GM21529 (cell line): ENCODE data around the gene CDH13.

ENCODE experiments used
- ATAC-seq: cut with Tn5 transposase; IDR thresholded peaks from one replicate; pipeline ENCODE4 v1.9.1; 2021; ENCODE audit not compliant: unreplicated experiment

The CDH13 gene

DNA sequence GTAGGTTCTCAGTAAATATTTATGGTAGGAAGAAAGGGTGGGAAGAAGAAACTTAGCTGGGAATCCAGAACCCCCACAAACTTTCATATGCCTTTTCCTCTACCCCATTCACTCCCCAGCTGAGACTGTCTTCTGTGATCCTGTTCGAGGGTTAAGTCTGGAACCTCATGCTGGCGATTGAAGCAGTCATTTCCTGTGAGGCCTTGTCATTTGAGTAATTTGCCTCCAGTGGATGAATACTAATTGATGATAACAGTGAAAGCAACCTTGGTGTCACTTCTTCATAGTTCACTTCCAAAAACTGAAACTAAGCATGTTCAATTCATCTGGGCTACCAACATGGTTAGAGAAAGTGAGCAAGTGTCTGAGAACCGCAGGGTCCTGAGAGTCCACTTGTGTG is 401.2 kb downstream of the CDH13 start:
- ATAC-seq, result no peak

DNA sequence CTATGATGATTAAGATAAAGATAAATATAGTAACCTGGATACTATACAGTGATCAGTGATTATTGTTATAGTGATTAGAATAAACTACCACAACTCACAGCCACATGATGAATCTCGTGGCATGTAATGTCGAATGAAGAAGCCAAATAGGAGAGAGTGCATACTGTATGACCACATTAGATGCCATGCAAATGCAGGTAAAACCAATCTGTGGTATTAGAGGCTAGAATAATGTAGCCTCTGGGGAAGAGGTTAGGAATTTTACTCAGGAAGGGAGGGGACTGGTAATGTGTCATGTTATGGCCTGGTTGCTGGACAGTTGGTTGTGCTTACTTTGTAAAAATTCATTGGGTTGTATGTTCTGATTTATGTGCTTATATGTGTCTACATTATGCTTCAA is 402.7 kb downstream of the CDH13 start:
- ATAC-seq, result no peak

DNA sequence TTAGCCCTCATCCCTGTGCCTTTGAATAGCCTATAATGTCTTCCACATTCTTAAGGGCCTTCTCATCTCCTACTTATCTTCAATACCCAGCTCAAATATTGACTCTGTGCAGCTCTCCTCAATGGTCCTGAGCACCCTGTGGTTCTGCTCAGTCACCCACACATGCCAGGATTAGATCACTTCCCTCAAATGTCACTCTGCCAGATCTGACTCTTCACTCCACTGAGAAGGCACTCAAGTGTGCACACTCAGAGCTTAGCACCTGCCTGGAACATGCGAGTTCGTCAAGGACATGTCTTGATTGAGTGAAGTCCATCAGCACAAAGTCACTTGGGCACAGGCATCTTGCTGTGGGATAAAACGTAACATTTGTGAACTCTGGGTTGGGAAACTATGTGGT is 404.8 kb downstream of the CDH13 start:
- ATAC-seq, result no peak

DNA sequence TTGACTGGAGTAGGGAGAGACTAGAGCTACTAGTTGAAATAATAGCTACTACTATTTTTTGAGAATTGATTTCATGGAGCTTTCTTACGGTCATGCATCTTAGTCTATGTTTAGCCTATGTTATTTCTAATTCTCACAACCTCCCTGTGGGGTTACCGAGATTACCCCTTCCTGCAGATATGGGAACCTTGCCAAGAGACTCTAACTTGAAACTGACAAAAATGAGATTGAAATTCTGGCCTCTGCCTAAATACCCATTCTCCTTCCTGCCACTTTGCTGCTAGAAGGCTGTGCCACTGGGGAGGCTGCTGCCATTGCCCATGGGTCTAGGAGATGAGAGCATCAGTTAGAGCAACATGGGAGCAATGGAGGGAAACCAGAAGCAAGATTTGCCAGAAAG is 410.3 kb downstream of the CDH13 start:
- ATAC-seq, result no peak

DNA sequence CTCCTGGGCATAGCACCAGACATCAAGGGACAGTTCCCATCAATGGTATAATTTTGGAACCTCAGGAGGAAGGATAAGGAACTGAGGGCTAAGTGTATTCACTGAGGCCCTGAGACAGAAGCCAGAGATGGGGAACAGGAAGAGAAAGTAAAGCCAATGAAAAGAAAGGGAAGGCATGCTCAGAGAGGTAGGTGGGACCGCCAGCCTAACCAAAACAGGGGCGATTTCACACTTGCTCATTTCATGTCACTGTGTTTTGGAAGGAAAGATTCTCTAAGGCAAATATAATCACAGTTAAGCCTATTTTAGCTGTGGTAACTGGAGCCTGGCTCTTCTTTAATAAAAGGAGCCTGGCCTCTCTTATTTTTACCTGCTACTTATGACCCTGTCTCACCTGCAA is 411.1 kb downstream of the CDH13 start:
- no peak for ATAC-seq

DNA sequence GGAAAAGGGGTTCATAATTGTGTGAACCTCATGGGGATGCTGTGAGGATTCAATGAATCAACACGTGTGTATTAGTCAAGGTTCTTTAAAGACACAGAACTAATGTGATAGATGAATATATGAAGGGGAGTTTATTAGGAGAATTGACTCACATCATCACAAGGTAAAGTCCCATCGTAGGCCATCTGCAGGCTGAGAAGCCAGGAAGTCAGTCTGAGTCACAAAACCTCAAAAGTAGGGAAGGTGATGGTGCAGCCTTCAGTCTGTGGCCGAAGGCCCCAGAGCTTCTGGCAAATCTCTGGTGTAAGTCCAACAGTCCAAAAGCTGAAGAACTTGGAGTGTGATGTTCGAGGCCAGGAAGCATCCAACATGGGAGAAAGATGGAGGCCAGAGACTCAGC is 413.4 kb downstream of the CDH13 start:
- no peak for ATAC-seq

DNA sequence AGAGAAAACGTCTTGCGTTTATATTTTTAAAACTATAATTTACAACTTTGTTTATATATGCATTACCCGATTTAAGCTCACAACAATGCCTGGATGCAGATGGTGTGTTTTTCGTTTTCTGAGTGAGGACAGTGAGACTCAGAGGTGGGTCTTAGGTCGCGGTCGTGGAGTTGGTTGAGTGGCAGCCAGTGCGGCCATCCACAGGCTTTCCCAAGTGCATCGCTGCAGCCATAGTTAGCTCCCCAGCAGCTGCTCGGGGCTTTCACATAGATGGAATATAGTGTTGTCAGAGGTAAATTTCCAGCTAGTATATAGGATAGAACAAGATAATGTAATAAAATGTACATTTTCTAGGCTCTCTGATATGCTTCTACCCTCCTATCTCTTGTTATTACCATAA is 417.8 kb downstream of the CDH13 start:
- no peak for ATAC-seq

DNA sequence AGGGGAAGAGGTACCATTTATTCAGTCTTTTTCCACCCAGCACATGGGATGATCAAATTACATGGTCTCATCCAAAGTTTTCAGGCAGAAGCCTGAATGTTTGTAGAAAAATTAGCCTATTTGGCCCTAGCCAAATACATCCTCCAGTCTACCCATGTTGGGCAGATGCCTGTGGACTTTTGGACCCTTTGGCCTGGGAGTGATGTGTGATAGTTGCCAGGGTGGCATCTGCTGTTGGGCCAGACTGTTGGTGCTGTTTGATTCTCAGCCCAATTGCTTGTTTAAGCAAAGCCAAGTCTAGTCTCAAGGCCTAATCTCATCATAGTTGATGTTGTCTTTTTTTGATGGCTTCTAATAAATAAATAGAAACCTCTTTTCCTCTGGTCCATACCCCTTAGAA is 419.0 kb downstream of the CDH13 start:
- ATAC-seq, result no peak

DNA sequence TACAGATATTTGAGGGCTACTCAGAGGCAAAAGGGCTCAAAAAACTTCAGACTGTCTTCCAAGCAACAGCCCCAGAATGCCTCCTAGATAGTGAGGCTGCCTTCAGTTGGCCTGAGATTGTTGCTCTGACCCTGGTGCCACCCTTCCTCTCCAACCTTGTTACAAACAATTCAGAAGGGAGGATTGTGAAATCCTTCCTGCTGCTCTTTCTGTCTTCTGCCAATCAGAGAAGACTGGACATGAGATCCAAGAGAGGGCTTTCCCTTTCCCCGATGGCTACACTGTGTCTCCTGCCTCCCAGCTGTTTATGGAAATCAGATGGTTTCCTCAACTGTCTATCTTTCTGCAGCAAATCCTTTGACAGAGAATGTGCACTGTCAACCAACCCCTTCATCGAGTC is 419.9 kb downstream of the CDH13 start:
- no peak for ATAC-seq

DNA sequence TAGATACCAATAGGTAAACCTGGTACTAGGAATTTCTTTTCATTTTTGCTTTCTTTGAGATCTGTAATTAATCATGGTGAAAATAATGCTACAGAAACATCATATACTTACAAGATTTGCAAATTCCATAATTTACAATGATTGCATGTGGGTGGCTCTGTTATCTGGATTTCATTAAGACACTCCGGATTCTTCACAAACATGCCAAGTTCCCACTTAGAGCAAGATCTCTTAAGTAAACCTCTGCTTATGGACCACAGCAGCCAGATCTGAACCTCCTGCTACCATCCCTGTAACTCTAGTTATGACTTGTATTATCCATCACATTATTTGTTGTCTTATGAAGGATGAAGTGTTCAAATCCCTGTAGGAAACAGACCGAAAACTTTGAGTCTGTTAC is 424.7 kb downstream of the CDH13 start:
- ATAC-seq, result no peak

DNA sequence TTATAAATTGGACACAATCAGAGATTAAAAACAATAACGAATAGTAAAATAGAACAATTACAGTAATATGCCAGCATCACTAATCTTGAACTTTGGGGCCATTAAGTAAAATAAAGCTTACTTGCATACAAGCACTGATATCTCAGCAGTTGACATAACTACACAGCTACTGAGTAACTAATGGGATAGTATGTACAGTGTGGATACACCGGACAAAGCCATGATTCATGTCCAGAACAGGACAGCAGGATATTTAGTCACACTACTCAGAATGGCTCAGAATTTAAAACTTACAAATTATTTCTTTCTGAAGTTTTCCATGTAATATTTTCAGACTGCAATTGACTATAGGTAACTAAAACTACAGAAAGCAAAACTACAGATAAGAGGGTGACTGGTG is 427.5 kb downstream of the CDH13 start:
- ATAC-seq, result no peak

DNA sequence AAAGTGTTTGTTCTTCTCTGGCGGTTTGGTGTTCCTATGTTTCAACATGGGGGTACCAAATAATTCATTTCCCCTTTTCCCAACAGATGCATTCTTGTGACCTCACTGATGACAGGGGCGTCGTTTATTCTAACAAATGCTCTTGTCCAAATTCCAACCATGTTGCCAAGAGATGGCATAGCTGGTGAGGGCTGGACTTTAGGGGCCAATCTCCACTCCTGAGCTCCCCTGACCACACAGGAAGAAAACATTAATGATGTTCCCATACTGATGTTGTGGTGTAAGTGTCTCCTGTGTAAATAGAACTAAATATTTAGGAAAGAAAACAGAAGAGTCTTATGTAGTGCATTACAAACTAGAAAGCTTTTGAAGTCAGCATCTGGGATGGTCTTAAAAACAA is 431.6 kb downstream of the CDH13 start:
- no peak for ATAC-seq

DNA sequence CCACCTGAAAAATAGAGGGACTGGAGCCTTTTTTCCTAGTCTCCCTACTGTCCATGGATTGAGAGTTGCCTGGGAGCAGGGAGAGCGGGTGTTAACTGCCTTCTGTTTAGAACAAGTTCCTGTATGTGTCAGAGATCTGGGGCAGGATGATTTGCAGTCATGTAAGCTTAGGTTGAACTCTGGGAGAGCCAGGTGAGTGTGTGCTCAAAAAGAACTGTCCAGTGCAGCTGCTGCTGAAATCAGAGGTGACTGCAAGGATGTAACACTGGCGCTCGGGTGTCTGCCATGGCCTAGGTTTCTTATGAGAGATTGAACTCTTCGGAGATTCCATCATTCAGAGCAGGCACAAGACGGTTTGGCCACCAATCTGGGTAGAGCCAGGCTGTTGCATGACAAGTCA is 432.5 kb downstream of the CDH13 start:
- ATAC-seq, result no peak

DNA sequence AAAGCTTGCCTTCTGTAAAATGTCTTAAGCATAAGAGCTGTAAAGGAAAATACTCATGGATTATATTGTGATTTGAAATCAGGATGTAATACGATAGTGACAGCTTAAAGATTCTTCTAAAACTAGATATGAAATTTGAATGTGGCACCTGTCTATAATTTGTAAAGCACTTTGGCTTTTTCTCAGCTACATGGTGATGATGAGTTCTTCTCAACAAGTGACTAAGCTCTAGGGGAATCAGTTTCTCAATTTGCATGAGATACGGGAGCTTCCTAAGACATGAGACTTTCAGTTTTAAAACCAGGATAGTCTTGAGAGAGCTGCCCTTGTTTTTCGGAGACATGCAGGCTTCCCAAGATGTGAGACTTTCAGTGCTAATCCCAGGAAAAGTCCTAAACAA is 439.2 kb downstream of the CDH13 start:
- no peak for ATAC-seq

DNA sequence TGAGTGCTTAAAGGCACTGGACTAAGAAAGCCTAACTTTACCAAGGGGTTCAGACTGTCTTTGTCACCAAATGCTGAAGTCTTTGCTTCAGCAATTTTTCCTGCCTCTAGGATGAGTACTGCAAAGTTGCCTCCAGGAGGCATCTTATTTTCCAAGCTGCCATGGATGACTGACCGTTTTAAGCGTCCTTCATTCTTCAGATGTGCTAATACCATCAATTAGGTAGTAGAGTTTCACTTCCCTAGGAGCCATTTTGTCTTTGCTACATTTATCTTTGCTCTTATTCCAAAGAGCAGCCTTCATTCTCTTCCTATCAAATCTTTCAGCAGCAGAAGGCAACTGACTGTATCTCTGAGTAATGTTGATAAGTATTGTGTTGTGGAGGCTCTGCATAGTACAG is 440.1 kb downstream of the CDH13 start:
- no peak for ATAC-seq

DNA sequence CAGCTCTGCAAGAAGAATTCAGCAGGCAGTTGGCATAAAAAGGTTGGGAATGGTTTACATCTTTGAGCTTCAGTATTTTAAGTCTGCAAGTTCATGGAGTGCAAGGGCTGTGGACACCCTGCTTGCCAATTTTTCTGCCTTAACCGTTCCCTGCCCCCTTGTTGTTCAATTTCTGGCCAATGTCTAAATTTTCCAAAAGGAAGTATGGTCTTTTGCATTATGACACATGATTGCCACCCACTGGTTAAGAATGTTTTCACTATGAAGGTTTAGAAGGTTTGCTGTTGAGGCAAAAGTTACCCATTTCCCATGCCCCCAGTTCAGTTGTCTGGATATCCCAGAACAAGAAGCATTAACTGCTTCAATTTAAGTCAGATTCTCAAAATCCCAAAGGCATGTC is 441.9 kb downstream of the CDH13 start:
- no peak for ATAC-seq

DNA sequence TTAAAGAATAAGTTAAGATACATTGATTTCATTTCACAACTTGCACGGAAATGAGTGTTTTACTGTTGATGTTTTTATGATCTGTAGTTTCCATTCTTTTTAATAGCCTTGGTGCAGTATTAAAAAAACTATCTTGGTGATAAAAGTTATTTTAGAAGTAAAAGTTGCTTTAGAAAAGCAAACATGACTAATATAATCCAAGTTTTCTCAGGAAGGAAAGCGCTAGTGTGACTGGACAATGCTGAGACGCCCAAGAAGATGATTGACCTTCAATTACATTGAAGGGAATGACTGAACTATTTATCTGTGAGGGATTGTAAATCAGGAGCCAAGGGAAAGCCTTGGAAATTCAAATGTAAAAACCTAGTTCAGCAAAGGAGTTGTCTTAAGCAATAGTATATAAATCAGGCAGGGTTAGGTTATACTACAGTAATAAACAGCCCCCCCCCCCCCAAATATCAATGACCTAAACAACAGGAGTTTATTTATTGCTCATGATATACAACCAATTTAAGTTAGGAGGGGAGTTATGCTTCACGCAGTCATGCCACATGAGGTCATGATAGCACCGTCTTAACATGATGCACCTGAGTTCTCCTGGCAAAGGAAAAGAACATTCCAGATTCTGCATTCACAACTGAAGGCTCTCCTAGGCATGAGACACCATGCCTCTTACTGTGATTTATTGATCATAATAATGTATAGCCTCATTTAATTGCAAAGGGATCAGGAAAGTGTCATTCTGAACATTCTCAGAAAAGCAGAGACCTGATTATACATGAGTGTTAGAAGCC is 443.8 kb downstream of the CDH13 start:
- ATAC-seq, result no peak

DNA sequence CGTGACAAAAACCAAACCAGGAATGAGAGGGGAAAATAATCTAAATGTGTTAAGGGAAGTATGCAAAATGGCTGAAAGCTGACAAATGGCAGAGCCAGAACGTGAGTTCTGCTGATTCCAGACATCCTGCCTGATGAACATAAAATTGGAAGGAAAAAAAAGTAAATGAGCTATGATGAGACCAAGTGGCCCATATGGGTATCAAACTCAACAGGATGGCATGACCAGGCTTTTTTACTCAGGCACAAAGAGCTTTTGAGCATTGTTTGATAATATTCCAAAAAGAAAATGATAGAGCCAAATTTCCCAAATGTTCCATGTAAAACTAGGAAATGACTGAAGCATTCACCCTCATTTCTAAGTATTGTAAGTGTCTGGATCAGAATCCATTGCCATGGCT is 449.2 kb downstream of the CDH13 start:
- no peak for ATAC-seq

DNA sequence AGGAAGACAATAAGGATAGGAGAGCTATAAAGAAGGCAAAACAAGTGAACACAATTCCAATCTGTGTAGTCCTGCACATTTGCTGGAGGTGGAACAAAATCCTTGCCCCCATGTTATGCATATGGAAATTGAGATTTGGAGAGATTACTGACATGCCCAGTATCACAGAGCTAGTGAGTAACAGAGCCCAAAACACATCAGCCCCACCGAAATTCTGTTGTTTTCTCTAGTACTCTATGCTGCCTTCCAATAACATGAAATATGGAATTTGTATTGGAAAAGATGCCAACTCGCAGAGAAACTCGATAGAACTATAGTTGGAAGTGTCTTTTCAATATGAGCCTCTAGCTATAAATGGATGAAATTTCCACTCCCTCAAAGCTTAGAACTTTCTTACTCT is 456.6 kb downstream of the CDH13 start:
- no peak for ATAC-seq

DNA sequence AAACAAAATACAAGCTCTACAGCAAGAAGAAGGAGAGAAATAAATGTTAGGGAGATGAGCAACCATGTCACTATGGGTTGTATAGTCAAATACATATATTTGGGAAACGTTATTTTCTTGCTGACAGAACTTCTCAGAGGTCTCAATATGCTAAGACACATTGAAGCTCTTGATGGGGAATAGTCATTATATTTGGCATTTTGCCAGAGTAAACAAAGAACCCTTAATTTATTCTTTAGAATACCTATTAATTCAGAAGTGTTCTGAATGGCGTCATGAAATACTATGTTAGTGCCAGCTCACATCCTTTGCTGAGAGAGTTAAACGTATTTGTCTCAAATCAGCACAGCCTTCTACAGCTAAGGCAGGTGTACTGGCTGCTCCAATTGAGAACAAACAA is 458.9 kb downstream of the CDH13 start:
- ATAC-seq, result no peak

DNA sequence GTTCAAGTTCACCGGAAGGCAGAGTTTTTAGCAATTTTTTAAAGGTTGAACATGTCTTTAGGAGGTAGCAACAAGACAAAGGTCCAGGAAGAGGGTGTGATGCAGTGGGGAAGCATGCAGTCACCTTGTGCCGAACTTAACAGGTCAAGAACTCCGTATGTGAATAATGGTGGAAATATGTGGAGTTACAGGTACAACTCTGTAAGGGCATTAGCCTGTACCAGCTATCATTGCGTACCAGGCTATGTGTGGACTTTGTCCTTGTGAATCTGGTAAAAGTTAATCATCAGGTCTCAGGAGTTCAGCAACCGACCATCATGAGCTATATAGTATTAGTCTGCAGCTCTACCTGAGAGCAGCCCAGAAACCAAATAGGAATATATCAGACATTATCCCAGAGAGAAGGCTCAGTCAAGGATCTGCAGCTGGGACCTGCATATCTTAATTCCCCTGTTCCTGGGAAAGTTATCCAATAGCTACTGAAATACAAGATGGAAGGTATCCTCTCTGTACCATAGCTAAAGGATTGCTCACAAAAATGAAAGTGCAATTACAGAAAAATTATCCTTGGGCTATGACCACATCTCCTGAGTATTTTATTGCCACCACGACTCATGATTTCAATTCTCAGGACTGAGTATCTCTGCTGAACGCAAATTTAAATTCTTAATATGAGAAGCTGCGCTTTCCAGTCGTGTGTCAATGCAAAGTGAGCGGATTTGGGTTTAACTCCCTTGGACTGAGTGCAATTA is 469.3 kb downstream of the CDH13 start:
- no peak for ATAC-seq

DNA sequence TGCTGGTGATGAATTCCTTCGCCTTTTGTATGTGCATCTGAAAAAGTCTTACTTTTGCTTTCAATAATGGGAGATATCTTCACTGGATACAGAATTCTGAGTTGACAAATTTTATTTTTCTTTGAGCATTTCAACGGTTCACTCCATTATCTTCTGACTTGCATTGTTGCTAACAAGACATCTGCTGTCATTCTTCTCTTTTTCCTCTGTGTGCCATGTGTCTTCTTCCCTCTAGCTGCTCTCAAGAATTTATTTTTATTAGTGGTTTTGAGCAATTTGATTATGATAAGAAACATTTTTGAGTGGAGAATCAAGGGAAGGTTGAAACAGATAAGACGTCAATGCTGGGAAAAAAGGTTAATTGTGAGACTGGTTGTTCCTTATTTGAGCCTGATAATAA is 471.8 kb downstream of the CDH13 start:
- ATAC-seq, result no peak

DNA sequence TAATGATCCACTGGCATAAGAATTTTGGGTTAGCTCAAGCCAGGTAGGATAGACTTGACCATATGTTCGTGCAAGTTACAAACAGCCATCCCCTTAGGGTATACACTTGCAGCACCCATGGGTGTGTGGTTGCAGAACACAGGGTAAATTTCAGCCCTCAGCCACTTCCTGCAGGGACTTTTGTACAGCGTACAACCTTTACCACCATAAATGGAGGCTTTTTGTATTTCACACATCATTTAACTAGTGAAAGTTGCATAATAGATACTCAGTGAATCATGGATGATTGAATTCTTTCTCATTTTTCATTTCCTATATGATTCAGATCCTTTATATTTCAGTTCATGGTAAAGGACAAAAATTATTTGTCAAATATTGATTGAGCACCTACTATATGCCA is 473.9 kb downstream of the CDH13 start:
- ATAC-seq, result no peak
